Spinal cord (tissue), 10 donors: ENCODE results near the gene CIT. TPM values are rescaled to one million over a fixed set of nuclear protein-coding genes. Genes with fewer than 3 reads are reported as not detected.

ENCODE experiments used
- DNase-seq, 6 donors: peaks; one replicate each; pipeline versions ENCODE4 v3.0.0 to v3.0.0-alpha.2; 2013 to 2015; ENCODE audit warnings: low spot score in 6 of 6, low read depth in 4 of 6
- H3K27ac ChIP-seq: one replicate; pipeline ENCODE4 v1.5.1; 2013; ENCODE audit warnings: low read depth, low read length, control low read depth
- H3K27me3 ChIP-seq: one replicate; pipeline ENCODE4 v1.6.1; 2013; ENCODE audit warnings: low read length; ENCODE audit not compliant: control insufficient read depth, insufficient read depth
- H3K36me3 ChIP-seq: one replicate; pipeline ENCODE4 v1.6.1; 2013; ENCODE audit warnings: low read length; ENCODE audit not compliant: control insufficient read depth, insufficient read depth
- H3K4me1 ChIP-seq: one replicate; pipeline ENCODE4 v1.6.1; 2013; ENCODE audit warnings: low read length; ENCODE audit not compliant: control insufficient read depth, insufficient read depth
- H3K4me3 ChIP-seq: one replicate; pipeline ENCODE4 v1.5.1; 2013; ENCODE audit warnings: low read depth, low read length, control low read depth
- H3K9me3 ChIP-seq: one replicate; pipeline ENCODE4 v1.6.1; 2013; ENCODE audit warnings: low read length; ENCODE audit not compliant: control insufficient read depth, insufficient read depth
- WGBS: methylation state at CpG from one replicate; pipeline ENCODE4 v1.1.5; 2013; ENCODE audit warnings: missing lambda C conversion rate; ENCODE audit not compliant: insufficient coverage; 5-methylcytosine and 5-hydroxymethylcytosine counted together
- polyA plus RNA-seq, 2 donors: library from polyadenylated mRNA; unstranded; fragments of 120-200 nt; gene quantifications; one replicate each; pipeline ENCODE4 v1.2.1, GENCODE V29; 2013; ENCODE audit not compliant: insufficient read length in 2 of 2
- total RNA-seq, 2 donors: library from RNA; depleted of rRNA in 1 of 2; stranded (reverse); fragments of 120-200 nt in 1 of 2; fragments of >200 nt in 1 of 2; gene quantifications; one replicate each; pipeline versions ENCODE4 v1.2.3 to v1.2.4, GENCODE V29; 2013 to 2014
- donor health status: healthy.

The CIT gene
- total and polyA plus RNA-seq, 4 donors = 28.5 to 54.5 (median 45.8) TPM

- WGBS = 92% methylated on average over 10 of the region's 11 CpGs
- DNase-seq = no peak
- Histone ChIP-seq H3K36me3 (peaks cover 54% of the 10 kb centered on the region), H3K9me3 (no peaks in the 10 kb centered on the region), H3K27me3 (no peaks in the 10 kb centered on the region), H3K4me1 (no peaks in the 10 kb centered on the region), H3K4me3 (no peak overlapping the region), H3K27ac (no peak overlapping the region)
These were observed 177.8 kb downstream of the CIT start for GRCh38 chr12:119699199-119699760.

- 77% methylated on average over 5 of the region's 5 CpGs for WGBS
- no peaks in the 10 kb centered on the region for H3K9me3 ChIP-seq
These were observed 180.2 kb downstream of the CIT start for GRCh38 chr12:119696943-119697342.

GRCh38 chr12:119695034-119695433 lies 182.1 kb downstream of the CIT start:
- no peak overlapping the region for H3K4me3 ChIP-seq
- DNase-seq = peak in 1 of 6 donors; percentile 56
- no peak overlapping the region for H3K27ac ChIP-seq
- peaks cover 32% of the 10 kb centered on the region for H3K36me3 ChIP-seq
- WGBS = 63% methylated on average over 2 of the region's 4 CpGs
- H3K9me3 ChIP-seq = no peaks in the 10 kb centered on the region
- H3K27me3 ChIP-seq = no peaks in the 10 kb centered on the region
- no peaks in the 10 kb centered on the region for H3K4me1 ChIP-seq

More at GRCh38 chr12:119696943-119697342, 180.2 kb downstream of the CIT start:
- Histone ChIP-seq H3K4me1 (no peaks in the 10 kb centered on the region), H3K4me3 (no peak overlapping the region), H3K27me3 (no peaks in the 10 kb centered on the region), H3K27ac (no peak overlapping the region), H3K36me3 (peaks cover 40% of the 10 kb centered on the region)
- no peak for DNase-seq

- Histone ChIP-seq H3K9me3 (no peaks in the 10 kb centered on the region), H3K27me3 (no peaks in the 10 kb centered on the region), H3K36me3 (peaks cover 32% of the 10 kb centered on the region), H3K4me3 (no peak overlapping the region), H3K4me1 (no peaks in the 10 kb centered on the region), H3K27ac (no peak overlapping the region)
- WGBS = 100% methylated on average over 1 of the region's 6 CpGs
- no peak for DNase-seq
These were observed 183.0 kb downstream of the CIT start for GRCh38 chr12:119694111-119694510.

DNA sequence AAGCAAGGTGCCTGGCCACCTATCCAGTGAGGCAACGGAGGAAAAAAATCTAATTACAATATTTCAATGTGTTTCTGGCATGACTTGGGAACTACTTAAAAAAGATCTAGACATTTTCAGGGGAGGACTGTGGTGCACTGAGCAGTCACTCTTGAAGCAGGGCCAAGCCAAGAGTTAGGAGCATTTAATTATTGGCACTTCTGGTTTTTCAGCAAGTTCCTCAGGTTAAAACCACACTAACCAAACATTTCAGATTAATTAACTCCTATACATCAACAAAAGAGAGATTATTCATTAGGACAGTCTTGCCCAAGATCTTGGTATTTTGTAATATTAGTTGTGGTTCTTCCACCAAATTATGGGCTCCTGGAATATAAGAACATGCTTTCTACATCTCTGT lies 183.6 kb downstream of the CIT start:
- H3K9me3 ChIP-seq = no peaks in the 10 kb centered on the region
- no peak for DNase-seq
- H3K4me1 ChIP-seq = no peaks in the 10 kb centered on the region
- no peaks in the 10 kb centered on the region for H3K27me3 ChIP-seq
- H3K36me3 ChIP-seq = peaks cover 34% of the 10 kb centered on the region
- WGBS = 80% methylated on average over 1 of the region's 1 CpG
- no peak overlapping the region for H3K4me3 ChIP-seq
- H3K27ac ChIP-seq = no peak overlapping the region

DNA sequence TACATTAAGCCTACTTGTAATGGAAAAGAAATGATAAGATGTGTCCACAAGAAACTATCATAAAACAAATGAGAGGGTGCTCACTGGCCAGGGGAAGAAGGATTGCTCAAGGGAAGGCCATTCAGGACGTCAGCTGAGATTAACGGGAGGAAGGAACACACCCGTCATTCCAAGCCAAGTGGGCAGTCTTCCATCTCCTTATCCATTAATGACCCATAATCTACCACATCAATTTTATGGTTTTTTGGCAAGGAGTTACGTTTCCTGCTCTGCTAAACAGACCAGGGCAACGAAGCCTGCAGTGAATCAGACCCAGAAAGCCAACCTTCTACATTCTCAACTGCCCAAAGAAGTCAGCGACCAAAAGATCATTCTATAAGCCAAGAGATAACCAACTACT lies 184.1 kb downstream of the CIT start:
- WGBS = 67% methylated on average over 2 of the region's 6 CpGs
- DNase-seq = peak in 2 of 6 donors; percentile 31 to 67
- Histone ChIP-seq H3K36me3 (peaks cover 40% of the 10 kb centered on the region), H3K4me1 (no peaks in the 10 kb centered on the region), H3K9me3 (no peaks in the 10 kb centered on the region), H3K27me3 (no peaks in the 10 kb centered on the region), H3K27ac (no peak overlapping the region), H3K4me3 (no peak overlapping the region)

GRCh38 chr12:119692410-119692809 lies 184.7 kb downstream of the CIT start:
- no CpG with 5 or more reads among the region's 5 CpGs for WGBS
- peaks cover 39% of the 10 kb centered on the region for H3K36me3 ChIP-seq
- H3K4me3 ChIP-seq = no peak overlapping the region
- H3K9me3 ChIP-seq = no peaks in the 10 kb centered on the region
- no peaks in the 10 kb centered on the region for H3K27me3 ChIP-seq
- H3K4me1 ChIP-seq = no peaks in the 10 kb centered on the region
- no peak overlapping the region for H3K27ac ChIP-seq
- peak in 2 of 6 donors; percentile 39 to 64 for DNase-seq

GRCh38 chr12:119691202-119691810 lies 185.8 kb downstream of the CIT start:
- no peak overlapping the region for H3K4me3 ChIP-seq
- DNase-seq = no peak
- no peaks in the 10 kb centered on the region for H3K4me1 ChIP-seq
- no peak overlapping the region for H3K27ac ChIP-seq
- no peaks in the 10 kb centered on the region for H3K9me3 ChIP-seq
- peaks cover 41% of the 10 kb centered on the region for H3K36me3 ChIP-seq
- no peaks in the 10 kb centered on the region for H3K27me3 ChIP-seq
- whole genome bisulfite sequencing = 82% methylated on average over 5 of the region's 6 CpGs

DNA sequence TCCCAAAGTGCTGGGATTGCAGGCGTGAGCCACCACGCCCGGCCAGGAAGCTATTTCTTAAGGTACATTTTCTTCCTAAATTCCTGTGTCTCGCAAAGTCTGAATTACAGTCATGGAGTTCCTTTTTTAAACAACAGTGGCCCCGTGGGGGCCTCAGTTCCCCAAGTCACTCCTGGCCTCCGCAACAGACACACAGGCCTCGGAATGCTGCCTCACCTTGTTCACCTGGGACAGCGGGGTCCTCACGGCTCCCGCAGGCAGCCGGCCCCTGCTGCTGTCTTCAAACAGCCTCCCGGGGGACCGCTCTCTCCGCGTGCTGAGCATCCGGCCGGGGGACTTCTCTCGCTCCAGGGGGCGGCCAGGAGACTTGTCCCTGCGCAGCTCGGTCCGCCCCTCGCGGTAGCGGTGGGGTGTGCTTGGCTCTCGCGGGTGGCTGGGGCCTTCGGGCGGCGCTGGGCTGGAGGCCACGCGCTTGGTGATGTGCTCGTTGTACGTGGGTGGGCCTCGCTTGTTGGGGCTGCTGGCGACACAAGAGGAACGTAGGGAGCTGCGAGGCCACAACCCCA lies 187.1 kb downstream of the CIT start:
- no peak for DNase-seq
- H3K27ac ChIP-seq = no peak overlapping the region
- no peak overlapping the region for H3K4me3 ChIP-seq
- H3K27me3 ChIP-seq = no peaks in the 10 kb centered on the region
- H3K36me3 ChIP-seq = peaks cover 43% of the 10 kb centered on the region
- H3K9me3 ChIP-seq = no peaks in the 10 kb centered on the region
- H3K4me1 ChIP-seq = no peaks in the 10 kb centered on the region
- WGBS = 96% methylated on average over 38 of the region's 38 CpGs

GRCh38 chr12:119687879-119688278 lies 189.2 kb downstream of the CIT start:
- H3K4me1 ChIP-seq = no peaks in the 10 kb centered on the region
- no peaks in the 10 kb centered on the region for H3K9me3 ChIP-seq
- no peak overlapping the region for H3K4me3 ChIP-seq
- no peaks in the 10 kb centered on the region for H3K27me3 ChIP-seq
- no peak for DNase-seq
- WGBS = 95% methylated on average over 9 of the region's 9 CpGs
- peaks cover 43% of the 10 kb centered on the region for H3K36me3 ChIP-seq
- H3K27ac ChIP-seq = no peak overlapping the region
